ENCODE results near the gene ASXL3.

Gene ASXL3

GRCh38 chr18:33576999-33577646 is 896 bp upstream of the ASXL3 start:
- Histone ChIP-seq H3K27me3 (ENCODE audit: control insufficient read depth, low read length) (no peaks in the 10 kb centered on the region), H3K4me1 (ENCODE audit: control insufficient read depth, low read length) (peaks cover 34% of the 10 kb centered on the region), H3K79me2 (ENCODE audit: control insufficient read depth, low read length) (no peaks in the 10 kb centered on the region), H4K20me1 (ENCODE audit: control insufficient read depth, insufficient read depth, low read depth, low read length) (no peaks in the 10 kb centered on the region), H3K27ac (ENCODE audit: low read depth, low read length) (peak overlapping the region; percentile 37), H3K9me3 (ENCODE audit: control insufficient read depth, insufficient read depth, low read length) (peaks cover 9% of the 10 kb centered on the region; the same call in 1 of the 2 replicates), H3K4me3 (ENCODE audit: low read length) (peak overlapping the region; percentile 2), H3K36me3 (ENCODE audit: control insufficient read depth, low read length) (no peaks in the 10 kb centered on the region), H3K4me2 (ENCODE audit: low read length) (peak overlapping the region; percentile 31), H3F3A (ENCODE audit: control insufficient read depth, insufficient read depth) (no peaks in the 10 kb centered on the region), H3K9me2 (replicated peaks; ENCODE audit: control insufficient read depth, low read length) (no peaks in the 10 kb centered on the region)
- no peak for TF ChIP-seq CTCF (IDR thresholded peaks at IDR 0.05; ENCODE audit: low read depth, low read length, poor library complexity, severe bottlenecking)

DNA sequence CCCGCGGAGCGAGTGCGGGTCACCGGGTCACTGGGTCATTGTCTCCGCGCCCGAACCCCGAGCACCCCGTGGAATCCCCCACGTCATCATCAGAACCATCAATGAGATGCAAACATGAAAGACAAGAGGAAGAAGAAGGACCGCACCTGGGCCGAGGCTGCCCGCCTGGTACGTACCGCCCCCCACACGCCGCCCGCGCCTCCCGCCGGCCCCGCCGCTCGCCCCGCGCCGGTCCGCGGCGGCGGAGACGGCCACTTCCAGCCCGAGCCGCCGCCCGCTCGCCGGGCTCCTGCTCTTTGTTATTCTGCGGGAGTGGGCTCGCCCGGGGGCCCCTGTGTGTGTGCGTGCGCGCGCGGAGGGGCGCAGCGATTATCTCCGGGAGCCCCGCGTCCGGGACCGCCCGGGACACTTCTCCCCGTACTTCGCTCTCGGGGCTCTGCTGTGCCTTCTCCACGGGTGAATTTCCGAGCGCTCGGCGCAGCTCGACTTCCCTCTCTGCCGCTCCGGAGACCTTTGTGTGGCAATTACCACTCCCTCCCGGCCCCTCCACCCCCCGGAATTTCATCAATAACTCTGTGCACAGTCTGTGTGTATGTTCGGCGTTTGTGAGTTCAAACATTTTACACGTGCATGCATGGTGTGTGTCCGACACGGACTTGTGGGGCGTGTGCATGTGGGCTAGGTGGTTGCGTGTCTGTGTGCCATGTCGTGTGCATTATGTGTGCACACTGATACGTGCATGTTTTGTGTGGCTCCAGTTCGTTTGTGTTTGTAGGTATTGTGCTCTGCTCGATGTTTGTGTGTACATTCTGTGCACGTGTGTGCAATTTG is 714 bp downstream of the ASXL3 start:
- Histone ChIP-seq H3K9me3 (ENCODE audit: control insufficient read depth, insufficient read depth, low read length) (peaks cover 9% of the 10 kb centered on the region; the same call in 1 of the 2 replicates), H3K4me1 (ENCODE audit: control insufficient read depth, low read length) (peaks cover 36% of the 10 kb centered on the region), H3K9me2 (replicated peaks; ENCODE audit: control insufficient read depth, low read length) (no peaks in the 10 kb centered on the region), H3K4me3 (ENCODE audit: low read length) (no peak overlapping the region), H3K79me2 (ENCODE audit: control insufficient read depth, low read length) (no peaks in the 10 kb centered on the region), H3K36me3 (ENCODE audit: control insufficient read depth, low read length) (no peaks in the 10 kb centered on the region), H4K20me1 (ENCODE audit: control insufficient read depth, insufficient read depth, low read depth, low read length) (no peaks in the 10 kb centered on the region), H3K27me3 (ENCODE audit: control insufficient read depth, low read length) (no peaks in the 10 kb centered on the region), H3K4me2 (ENCODE audit: low read length) (no peak overlapping the region), H3K27ac (ENCODE audit: low read depth, low read length) (no peak overlapping the region), H3F3A (ENCODE audit: control insufficient read depth, insufficient read depth) (no peaks in the 10 kb centered on the region)
- TF ChIP-seq EZH2phosphoT487 (IDR thresholded peaks at IDR 0.05; ENCODE audit: borderline replicate concordance, low read length) (no peak), CTCF (IDR thresholded peaks at IDR 0.05; ENCODE audit: low read depth, low read length, poor library complexity, severe bottlenecking) (no peak)

- Histone ChIP-seq H3F3A (ENCODE audit: control insufficient read depth, insufficient read depth) (no peaks in the 10 kb centered on the region), H3K4me3 (ENCODE audit: low read length) (no peak overlapping the region), H3K4me1 (ENCODE audit: control insufficient read depth, low read length) (peaks cover 41% of the 10 kb centered on the region), H3K36me3 (ENCODE audit: control insufficient read depth, low read length) (no peaks in the 10 kb centered on the region), H3K27ac (ENCODE audit: low read depth, low read length) (no peak overlapping the region), H3K9me2 (replicated peaks; ENCODE audit: control insufficient read depth, low read length) (no peaks in the 10 kb centered on the region), H3K9me3 (ENCODE audit: control insufficient read depth, insufficient read depth, low read length) (peaks cover 9% of the 10 kb centered on the region; the same call in 1 of the 2 replicates), H3K79me2 (ENCODE audit: control insufficient read depth, low read length) (no peaks in the 10 kb centered on the region), H3K27me3 (ENCODE audit: control insufficient read depth, low read length) (no peaks in the 10 kb centered on the region), H3K4me2 (ENCODE audit: low read length) (no peak overlapping the region), H4K20me1 (ENCODE audit: control insufficient read depth, insufficient read depth, low read depth, low read length) (no peaks in the 10 kb centered on the region)
- TF ChIP-seq CTCF (IDR thresholded peaks at IDR 0.05; ENCODE audit: low read depth, low read length, poor library complexity, severe bottlenecking) (no peak), EZH2phosphoT487 (IDR thresholded peaks at IDR 0.05; ENCODE audit: borderline replicate concordance, low read length) (no peak)
Observed at GRCh38 chr18:33579349-33580215, 1.6 kb downstream of the ASXL3 start.

Data from DOHH2 (cell line).